Esophagus muscularis mucosa (tissue), 4 donors: ENCODE data around the gene PHOX2A. TPM values are rescaled to one million over a fixed set of nuclear protein-coding genes. Genes with fewer than 3 reads are reported as not detected.

Experiments used
- DNase-seq: peaks from one replicate; pipeline ENCODE4 v3.0.0-alpha.2; 2017; ENCODE audit errors: extremely low spot score
- H3K27ac ChIP-seq, 4 donors: fragments of 200-600 bp; sonication (generic); replicated peaks in 1 of 4; 1 replicate in 3 of 4; 2 replicates in 1 of 4; pipeline ENCODE4 v1.5.1; 2016 to 2019; ENCODE audit warnings: mild to moderate bottlenecking in 1 of 4
- H3K27me3 ChIP-seq, 4 donors: fragments of 200-600 bp; sonication (generic); one replicate each; pipeline versions ENCODE4 v1.5.1 to v1.6.0; 2016 to 2019
- H3K36me3 ChIP-seq, 4 donors: fragments of 200-600 bp; sonication (generic); one replicate each; pipeline ENCODE4 v1.5.1; 2016 to 2019
- H3K4me1 ChIP-seq, 4 donors: fragments of 200-600 bp; sonication (generic); one replicate each; pipeline ENCODE4 v1.5.1; 2016 to 2019
- H3K4me3 ChIP-seq, 4 donors: fragments of 200-600 bp; sonication (generic); 1 replicate in 2 of 4; 2 replicates in 2 of 4; pipeline ENCODE4 v1.5.1; 2016 to 2019; ENCODE audit warnings: mild to moderate bottlenecking in 4 of 4, moderate library complexity in 1 of 4
- H3K9me3 ChIP-seq, 4 donors: fragments of 200-600 bp; sonication (generic); 1 replicate in 3 of 4; 2 replicates in 1 of 4; pipeline ENCODE4 v1.5.1; 2016 to 2019
- EP300 ChIP-seq: sonication (generic); formaldehyde crosslinking; IDR thresholded peaks from one replicate; pipeline ENCODE4 v1.6.1; 2017; ENCODE audit warnings: antibody characterized with exemption
- POLR2A ChIP-seq: fragments of 450-650 bp; IDR thresholded peaks from one replicate; pipeline ENCODE4 v1.6.1; 2017; ENCODE audit warnings: antibody characterized with exemption, moderate library complexity, mild to moderate bottlenecking, low read depth
- POLR2AphosphoS5 ChIP-seq, 2 donors: sonication (generic); formaldehyde crosslinking; IDR thresholded peaks; one replicate each; pipeline ENCODE4 v1.6.1; 2017; ENCODE audit warnings: antibody characterized with exemption in 2 of 2
- WGBS: methylation state at CpG from one replicate; pipeline ENCODE4 v1.1.5; 2018; 5-methylcytosine and 5-hydroxymethylcytosine counted together
- intact Hi-C: fragments of 100-400 bp; cut with DNase I; formaldehyde crosslinking; loops from one replicate; pipeline ENCODE4 v1.15.1; 2023
- total RNA-seq, 4 donors: library from RNA; depleted of rRNA; stranded (reverse); fragments of >200 nt; gene quantifications; one replicate each; pipeline versions ENCODE4 v1.1.0 to v1.2.1, GENCODE V29; 2016
- TF ChIP-seq, protein P1 (sequence below), 3 experiments: fragments of 200-600 bp in 2 of 3; fragments of 450-650 bp in 1 of 3; sonication (generic) in 2 of 3; IDR thresholded peaks; one replicate each; pipeline ENCODE4 v1.5.1; 2017 to 2019; ENCODE audit warnings: antibody characterized with exemption in 3 of 3, mild to moderate bottlenecking in 2 of 3, moderate library complexity in 1 of 3

Gene PHOX2A
- total RNA-seq, 4 donors from 2014 or later = 1.2 to 1.3 (median 1.3) TPM

DNA sequence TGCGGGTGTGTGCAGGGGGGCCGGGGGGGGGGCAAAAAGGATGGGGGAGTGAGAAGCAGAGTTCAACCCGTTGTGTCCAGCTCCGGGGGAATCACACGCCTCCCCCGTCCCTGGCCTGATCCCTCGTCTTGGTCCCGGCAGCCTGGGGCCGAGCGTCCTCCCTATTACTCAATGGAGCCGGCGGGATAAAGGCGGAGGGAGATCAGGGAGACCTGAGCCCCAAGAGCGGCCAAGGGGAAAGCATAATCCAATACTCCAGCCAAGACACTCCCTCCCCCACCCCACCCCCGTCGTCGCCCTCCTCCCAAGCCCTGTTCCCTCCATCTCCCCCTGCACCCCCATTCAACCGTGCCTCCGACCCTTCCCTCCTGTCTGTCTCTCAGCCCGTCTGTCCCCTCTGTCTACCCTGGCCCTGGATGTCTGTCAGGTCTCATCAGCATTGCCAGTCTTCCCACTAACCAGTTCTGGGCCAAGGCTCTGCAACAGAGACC lies 2.6 kb downstream of the PHOX2A start:
- 55% methylated on average over 19 of the region's 20 CpGs for WGBS
- H3K36me3 ChIP-seq = peaks cover 9 to 22% (median 18%) of the 10 kb centered on the region in 4 donors
- peaks cover 18 to 59% (median 40%) of the 10 kb centered on the region in 4 donors for H3K27me3 ChIP-seq
- no peak overlapping the region for H3K27ac ChIP-seq
- no peak for DNase-seq
- H3K9me3 ChIP-seq = no peaks in the 10 kb centered on the region
- peaks cover 50 to 66% (median 65%) of the 10 kb centered on the region in 4 donors for H3K4me1 ChIP-seq
- TF ChIP-seq, protein P1, sequence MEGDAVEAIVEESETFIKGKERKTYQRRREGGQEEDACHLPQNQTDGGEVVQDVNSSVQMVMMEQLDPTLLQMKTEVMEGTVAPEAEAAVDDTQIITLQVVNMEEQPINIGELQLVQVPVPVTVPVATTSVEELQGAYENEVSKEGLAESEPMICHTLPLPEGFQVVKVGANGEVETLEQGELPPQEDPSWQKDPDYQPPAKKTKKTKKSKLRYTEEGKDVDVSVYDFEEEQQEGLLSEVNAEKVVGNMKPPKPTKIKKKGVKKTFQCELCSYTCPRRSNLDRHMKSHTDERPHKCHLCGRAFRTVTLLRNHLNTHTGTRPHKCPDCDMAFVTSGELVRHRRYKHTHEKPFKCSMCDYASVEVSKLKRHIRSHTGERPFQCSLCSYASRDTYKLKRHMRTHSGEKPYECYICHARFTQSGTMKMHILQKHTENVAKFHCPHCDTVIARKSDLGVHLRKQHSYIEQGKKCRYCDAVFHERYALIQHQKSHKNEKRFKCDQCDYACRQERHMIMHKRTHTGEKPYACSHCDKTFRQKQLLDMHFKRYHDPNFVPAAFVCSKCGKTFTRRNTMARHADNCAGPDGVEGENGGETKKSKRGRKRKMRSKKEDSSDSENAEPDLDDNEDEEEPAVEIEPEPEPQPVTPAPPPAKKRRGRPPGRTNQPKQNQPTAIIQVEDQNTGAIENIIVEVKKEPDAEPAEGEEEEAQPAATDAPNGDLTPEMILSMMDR (IDR thresholded peaks at IDR 0.05) = no peak
- TF ChIP-seq EP300 (no peak), POLR2A (no peak), POLR2AphosphoS5 (IDR thresholded peaks at IDR 0.05) (no peak)
- intact Hi-C loops = no loop called here
- H3K4me3 ChIP-seq = no peak overlapping the region

DNA sequence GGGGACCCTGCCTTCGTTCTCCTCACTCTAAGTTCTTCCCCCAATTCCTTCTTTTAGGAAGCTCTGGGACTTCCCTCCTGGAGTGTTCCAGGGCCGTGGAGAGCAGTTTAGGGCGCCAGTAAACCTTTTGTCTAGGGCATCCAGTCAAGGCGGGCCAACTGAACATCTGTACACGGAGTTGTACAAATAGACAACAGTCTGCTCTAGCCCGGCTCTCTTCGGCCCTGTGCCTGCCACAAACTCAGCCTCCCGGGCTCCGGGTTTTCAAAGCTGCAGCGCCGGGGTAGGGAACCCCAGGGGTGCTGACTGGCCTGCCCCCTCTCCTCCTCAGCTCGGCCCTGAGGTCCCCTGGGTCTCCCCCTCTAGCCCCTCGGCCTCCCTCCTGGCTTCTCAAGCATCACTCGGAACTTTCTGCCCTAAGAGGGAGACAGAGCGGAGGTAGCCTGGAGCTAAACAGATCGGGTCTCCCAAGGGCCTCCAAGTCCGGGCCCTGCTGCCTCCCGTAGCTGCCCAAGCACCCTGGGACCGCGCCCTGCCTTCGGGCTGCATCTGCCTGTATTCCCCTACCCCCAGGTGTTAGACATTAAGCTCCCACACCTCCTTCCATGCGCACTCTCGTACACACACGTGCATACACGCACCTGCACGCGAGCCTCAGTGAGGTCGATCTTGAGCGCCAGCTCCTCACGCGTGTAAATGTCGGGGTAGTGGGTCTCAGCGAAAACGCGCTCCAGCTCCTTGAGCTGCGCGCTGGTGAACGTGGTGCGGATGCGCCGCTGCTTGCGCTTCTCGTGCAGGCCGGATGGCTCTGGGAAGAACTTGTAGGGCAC lies 3.3 kb downstream of the PHOX2A start:
- DNase-seq = no peak
- intact Hi-C loops = no loop called here
- H3K4me1 ChIP-seq = peaks cover 53 to 73% (median 71%) of the 10 kb centered on the region in 4 donors

DNA sequence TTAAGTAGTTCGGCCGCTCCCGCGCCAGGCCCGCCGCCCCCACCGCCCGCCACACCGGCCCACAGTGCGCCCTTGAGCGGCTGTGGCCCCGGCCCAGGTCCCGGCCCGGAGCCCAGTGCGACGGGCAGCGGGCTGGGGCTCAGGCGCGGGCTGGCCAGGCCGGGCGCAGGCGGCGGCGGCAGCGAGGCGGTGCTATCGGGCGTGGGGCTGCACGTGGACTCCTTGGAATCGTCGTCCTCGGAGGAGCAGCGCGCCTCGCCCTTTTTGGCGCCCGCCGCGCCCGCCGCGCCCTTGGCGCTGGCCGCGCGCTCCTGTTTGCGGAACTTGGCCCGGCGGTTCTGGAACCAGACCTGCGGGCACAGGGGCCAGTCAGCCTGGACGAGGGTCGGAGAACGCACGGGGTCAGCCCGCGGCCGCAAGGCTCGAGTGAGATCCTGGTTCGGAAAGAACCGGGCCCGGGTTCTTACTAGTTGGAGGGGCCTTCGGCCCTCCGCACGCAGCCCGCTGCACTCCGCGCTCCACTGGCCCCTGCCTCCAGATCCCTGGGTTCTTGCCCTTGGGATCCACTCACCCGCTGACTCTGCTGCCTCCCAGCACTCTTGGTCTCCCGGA lies 4.0 kb downstream of the PHOX2A start:
- no peaks in the 10 kb centered on the region for H3K9me3 ChIP-seq
- H3K27me3 ChIP-seq = peaks cover 18 to 45% (median 28%) of the 10 kb centered on the region in 4 donors
- intact Hi-C loops = loop anchor here (5.0 kb wide), 1 partner anchor 177 kb away; no protein-coding TSS in a partner anchor
- peak overlapping the region; percentile 76 to 86 (median 78) for H3K27ac ChIP-seq
- H3K4me1 ChIP-seq = peaks cover 54 to 80% (median 78%) of the 10 kb centered on the region in 4 donors
- DNase-seq = no peak
- peak overlapping the region; percentile 47 to 62 (median 55) for H3K4me3 ChIP-seq
- WGBS = 23% methylated on average over 2 of the region's 69 CpGs
- H3K36me3 ChIP-seq = peaks cover 9 to 35% (median 32%) of the 10 kb centered on the region in 4 donors
- no peak for TF ChIP-seq EP300
- no peak for TF ChIP-seq POLR2A
- TF ChIP-seq, protein P1 (IDR thresholded peaks at IDR 0.05) = peak; percentile 21 to 42 (median 25)
- TF ChIP-seq POLR2AphosphoS5 (IDR thresholded peaks at IDR 0.05) = peak in 1 of 2 donors; percentile 42

More for the DNA sequence above, 3.3 kb downstream of the PHOX2A start:
- Histone ChIP-seq H3K36me3 (peaks cover 9 to 28% (median 25%) of the 10 kb centered on the region in 4 donors), H3K27me3 (peaks cover 18 to 52% (median 34%) of the 10 kb centered on the region in 4 donors), H3K4me3 (peak overlapping the region; percentile 47 to 62 (median 55)), H3K9me3 (no peaks in the 10 kb centered on the region), H3K27ac (peak overlapping the region; percentile 76 to 86 (median 78))
- WGBS = 28% methylated on average over 17 of the region's 44 CpGs
- TF ChIP-seq POLR2AphosphoS5 (IDR thresholded peaks at IDR 0.05) (no peak), EP300 (no peak), POLR2A (no peak)
- TF ChIP-seq, protein P1 (IDR thresholded peaks at IDR 0.05) = no peak

DNA sequence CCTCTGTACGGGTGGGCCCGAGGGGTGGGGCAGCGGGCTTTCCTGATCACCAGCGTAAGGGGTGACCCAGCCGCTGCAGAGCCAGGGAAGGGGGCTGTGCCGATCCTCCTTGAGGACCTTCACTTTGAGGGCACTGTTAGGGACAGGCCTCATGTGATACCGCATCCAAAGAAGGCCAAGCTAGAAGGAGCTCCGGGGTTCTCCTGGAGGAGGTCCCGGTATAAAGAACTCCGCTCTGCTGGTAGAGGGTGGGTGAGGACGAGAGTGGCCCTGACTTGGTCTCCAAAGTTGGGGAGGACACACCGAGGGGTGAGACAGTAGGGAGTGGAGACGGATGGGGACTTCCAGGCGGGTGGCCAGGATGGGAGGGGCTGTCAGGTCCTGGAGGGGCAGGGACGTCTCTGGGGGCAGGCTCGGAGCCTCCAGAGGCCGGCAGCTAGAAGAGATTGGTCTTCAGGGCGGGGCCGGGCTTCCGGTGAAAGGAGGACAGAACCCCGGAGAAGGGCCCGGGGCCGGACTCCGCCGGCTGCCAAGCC lies 4.6 kb downstream of the PHOX2A start:
- DNase-seq = no peak
- H3K27ac ChIP-seq = peak overlapping the region; percentile 76 to 86 (median 78)
- intact Hi-C loops = loop anchor here (5.0 kb wide), 1 partner anchor 178 kb away; no protein-coding TSS in a partner anchor

More for the DNA sequence above, 4.6 kb downstream of the PHOX2A start:
- TF ChIP-seq POLR2A = no peak
- TF ChIP-seq, protein P1 (IDR thresholded peaks at IDR 0.05) = no peak
- TF ChIP-seq EP300 = no peak
- peak in 1 of 2 donors; percentile 16 for TF ChIP-seq POLR2AphosphoS5 (IDR thresholded peaks at IDR 0.05)
- Histone ChIP-seq H3K36me3 (peaks cover 10 to 41% (median 38%) of the 10 kb centered on the region in 4 donors), H3K4me1 (peaks cover 51 to 81% (median 77%) of the 10 kb centered on the region in 4 donors), H3K4me3 (peak overlapping the region; percentile 47 to 62 (median 55)), H3K9me3 (no peaks in the 10 kb centered on the region), H3K27me3 (peaks cover 16 to 39% (median 22%) of the 10 kb centered on the region in 4 donors)
- WGBS = 10% methylated on average over 7 of the region's 25 CpGs
